ENCODE measurements around the gene AKR1C4.
"Not testable (repeated sequence)": the region's sequence is repeated elsewhere in the genome, so short reads cannot be mapped to it uniquely, and the experiment has no call there.

AKR1C4 gene

GRCh38 chr10:5206799-5207198, 10.2 kb downstream of the AKR1C4 start:
- TF ChIP-seq CTCF (IDR thresholded peaks at IDR 0.05; ENCODE audit: insufficient read depth, missing control alignments) = no peak
- DNase-seq (ENCODE audit: insufficient read length, low spot score) (no peak), FAIRE-seq (no peak)

- not testable (repeated sequence) for FAIRE-seq; DNase-seq (ENCODE audit: insufficient read length, low spot score)
Observed at GRCh38 chr10:5209776-5210175, 13.1 kb downstream of the AKR1C4 start.

GRCh38 chr10:5210261-5210660, 13.6 kb downstream of the AKR1C4 start:
- not testable (repeated sequence) for DNase-seq (ENCODE audit: insufficient read length, low spot score); FAIRE-seq

- DNase-seq (ENCODE audit: insufficient read length, low spot score) (no peak), FAIRE-seq (no peak)
- no peak for TF ChIP-seq CTCF (IDR thresholded peaks at IDR 0.05; ENCODE audit: insufficient read depth, missing control alignments)
Observed at GRCh38 chr10:5211696-5212536, 15.3 kb downstream of the AKR1C4 start.

GRCh38 chr10:5216801-5217200, 20.2 kb downstream of the AKR1C4 start:
- FAIRE-seq (no peak), DNase-seq (ENCODE audit: insufficient read length, low spot score) (no peak)
- no peak for TF ChIP-seq CTCF (IDR thresholded peaks at IDR 0.05; ENCODE audit: insufficient read depth, missing control alignments)

- TF ChIP-seq CTCF (IDR thresholded peaks at IDR 0.05; ENCODE audit: insufficient read depth, missing control alignments) = no peak
- FAIRE-seq = no peak
Observed at GRCh38 chr10:5219262-5219661, 22.6 kb downstream of the AKR1C4 start.

GRCh38 chr10:5222942-5223341, 26.3 kb downstream of the AKR1C4 start:
- not testable (repeated sequence) for FAIRE-seq; DNase-seq (ENCODE audit: insufficient read length, low spot score)

More at GRCh38 chr10:5219262-5219661, 22.6 kb downstream of the AKR1C4 start:
- no peak for DNase-seq (ENCODE audit: insufficient read length, low spot score)

GRCh38 chr10:5229019-5229418, 32.4 kb downstream of the AKR1C4 start:
- no peak for FAIRE-seq
- TF ChIP-seq CTCF (IDR thresholded peaks at IDR 0.05; ENCODE audit: insufficient read depth, missing control alignments) = no peak
- DNase-seq (ENCODE audit: insufficient read length, low spot score) = no peak

- no peak for TF ChIP-seq CTCF (IDR thresholded peaks at IDR 0.05; ENCODE audit: insufficient read depth, missing control alignments)
- FAIRE-seq = no peak
- no peak for DNase-seq (ENCODE audit: insufficient read length, low spot score)
Observed at GRCh38 chr10:5233324-5233723, 36.7 kb downstream of the AKR1C4 start.

Data from D721Med (cell line).